Calu3 (cell line): ENCODE data around the gene HK1. TPM values are rescaled to one million over a fixed set of nuclear protein-coding genes. Genes with fewer than 3 reads are reported as not detected.

Experiments
- BruUV-seq: library from RNA; stranded (reverse); fragments of 400-500 nt; replicated peaks from 2 replicates; lab custom pipeline; 2021; lab: Mats Ljungman, UMichigan
- CTCF ChIA-PET: fragments of 300-600 bp; sonication (Branson Sonifier 250); formaldehyde crosslinking; loops from one replicate; lab custom pipeline; 2022; ENCODE audit warnings: antibody characterized with exemption; lab: Charles Lee
- DNase-seq: peaks from one replicate; pipeline ENCODE4 v3.0.0; 2022
- H3K27ac Mint-ChIP-seq: one replicate; pipeline ENCODE4 v1.8.0; 2022; ENCODE audit warnings: mixed read lengths; ENCODE audit not compliant: unreplicated experiment
- H3K27me3 Mint-ChIP-seq: one replicate; pipeline ENCODE4 v1.8.0; 2022; ENCODE audit warnings: mixed read lengths; ENCODE audit not compliant: unreplicated experiment
- H3K36me3 Mint-ChIP-seq: one replicate; pipeline ENCODE4 v1.8.0; 2022; ENCODE audit warnings: mild to moderate bottlenecking, moderate library complexity, mixed read lengths; ENCODE audit not compliant: insufficient read depth, unreplicated experiment
- H3K4me1 Mint-ChIP-seq: one replicate; pipeline ENCODE4 v1.8.0; 2022; ENCODE audit warnings: mild to moderate bottlenecking, low read depth, mixed read lengths; ENCODE audit not compliant: unreplicated experiment
- H3K4me3 Mint-ChIP-seq: one replicate; pipeline ENCODE4 v1.8.0; 2022; ENCODE audit warnings: mild to moderate bottlenecking, low read depth, moderate library complexity, mixed read lengths; ENCODE audit not compliant: unreplicated experiment
- H3K9me3 Mint-ChIP-seq: one replicate; pipeline ENCODE4 v1.8.0; 2022; ENCODE audit warnings: low read depth, mixed read lengths; ENCODE audit not compliant: unreplicated experiment
- CTCF ChIP-seq: fragments of 200-600 bp; IDR thresholded peaks from one replicate; pipeline ENCODE4 v1.8.0; 2022; ENCODE audit warnings: antibody characterized with exemption; ENCODE audit not compliant: unreplicated experiment
- intact Hi-C: fragments of 100-400 bp; cut with micrococcal nuclease; formaldehyde crosslinking; loops from one replicate; pipeline ENCODE4 v1.10.0; 2022; ENCODE audit not compliant: unreplicated experiment
- total RNA-seq: library from RNA; stranded (reverse); gene quantifications from 2 replicates; pipeline ENCODE4 v1.2.3, GENCODE V29; 2022

The HK1 gene
- total RNA-seq, 1 experiment from 2014 or later = 58.8 TPM

GRCh38 chr10:69375307-69376151 lies 97.2 kb downstream of the HK1 start:
- no peak for TF ChIP-seq CTCF
- BruUV-seq = no TSS peak
- no peak for DNase-seq
- intact Hi-C loops = no loop called here
- Mint-ChIP-seq H3K27ac (no peak overlapping the region), H3K4me3 (no peak overlapping the region), H3K9me3 (no peaks in the 10 kb centered on the region), H3K27me3 (no peaks in the 10 kb centered on the region), H3K36me3 (peaks cover 23% of the 10 kb centered on the region), H3K4me1 (no peaks in the 10 kb centered on the region)
- CTCF ChIA-PET = interaction anchor here (0.5 kb wide), 1 partner anchor 584 kb away, joined by 3 read pairs; no protein-coding TSS in a partner anchor

- Mint-ChIP-seq H3K36me3 (peaks cover 21% of the 10 kb centered on the region), H3K4me3 (no peak overlapping the region), H3K4me1 (no peaks in the 10 kb centered on the region), H3K27me3 (no peaks in the 10 kb centered on the region), H3K27ac (no peak overlapping the region), H3K9me3 (no peaks in the 10 kb centered on the region)
- no peak for TF ChIP-seq CTCF
- no peak for DNase-seq
- no TSS peak for BruUV-seq
- intact Hi-C loops = no loop called here
- CTCF ChIA-PET = no interaction called here
Measured at GRCh38 chr10:69376662-69377061, 98.4 kb downstream of the HK1 start.

GRCh38 chr10:69377191-69377590 lies 98.9 kb downstream of the HK1 start:
- CTCF ChIA-PET = no interaction called here
- no peaks in the 10 kb centered on the region for H3K4me1 Mint-ChIP-seq

GRCh38 chr10:69377933-69378332 lies 99.6 kb downstream of the HK1 start:
- no peak overlapping the region for H3K4me3 Mint-ChIP-seq
- H3K27ac Mint-ChIP-seq = no peak overlapping the region
- no peaks in the 10 kb centered on the region for H3K27me3 Mint-ChIP-seq
- H3K9me3 Mint-ChIP-seq = no peaks in the 10 kb centered on the region
- DNase-seq = no peak
- H3K4me1 Mint-ChIP-seq = no peaks in the 10 kb centered on the region
- intact Hi-C loops = no loop called here
- peaks cover 32% of the 10 kb centered on the region for H3K36me3 Mint-ChIP-seq
- CTCF ChIA-PET = interaction anchor here (0.8 kb wide), 1 partner anchor 209 kb away, joined by 3 read pairs; no protein-coding TSS in a partner anchor
- no TSS peak for BruUV-seq
- no peak for TF ChIP-seq CTCF

More at GRCh38 chr10:69377191-69377590, 98.9 kb downstream of the HK1 start:
- Mint-ChIP-seq H3K36me3 (peaks cover 26% of the 10 kb centered on the region), H3K9me3 (no peaks in the 10 kb centered on the region), H3K27ac (no peak overlapping the region), H3K27me3 (no peaks in the 10 kb centered on the region), H3K4me3 (no peak overlapping the region)
- no peak for DNase-seq
- intact Hi-C loops = no loop called here
- TF ChIP-seq CTCF = no peak
- no TSS peak for BruUV-seq
